Vagina (tissue), 2 donors: ENCODE results near the gene ANO6.

Experiments
- POLR2A ChIP-seq, 2 donors: fragments of 450-650 bp; IDR thresholded peaks; one replicate each; pipeline ENCODE4 v1.6.1; 2017; ENCODE audit warnings: antibody characterized with exemption in 2 of 2, mild to moderate bottlenecking in 2 of 2, moderate library complexity in 2 of 2
- POLR2AphosphoS5 ChIP-seq, 2 donors: sonication (generic); formaldehyde crosslinking; IDR thresholded peaks; one replicate each; pipeline ENCODE4 v1.9.0; 2017; ENCODE audit warnings: antibody characterized with exemption in 2 of 2, mild to moderate bottlenecking in 2 of 2, low read depth in 1 of 2; ENCODE audit not compliant: insufficient read depth in 1 of 2
- TF ChIP-seq, protein P1 (sequence below), 3 experiments: fragments of 450-650 bp in 2 of 3; fragments of 200-600 bp in 1 of 3; sonication (generic) in 1 of 3; IDR thresholded peaks; one replicate each; pipeline ENCODE4 v1.5.1; 2017 to 2019; ENCODE audit warnings: antibody characterized with exemption in 3 of 3, mild to moderate bottlenecking in 2 of 3, moderate library complexity in 2 of 3

DNA sequence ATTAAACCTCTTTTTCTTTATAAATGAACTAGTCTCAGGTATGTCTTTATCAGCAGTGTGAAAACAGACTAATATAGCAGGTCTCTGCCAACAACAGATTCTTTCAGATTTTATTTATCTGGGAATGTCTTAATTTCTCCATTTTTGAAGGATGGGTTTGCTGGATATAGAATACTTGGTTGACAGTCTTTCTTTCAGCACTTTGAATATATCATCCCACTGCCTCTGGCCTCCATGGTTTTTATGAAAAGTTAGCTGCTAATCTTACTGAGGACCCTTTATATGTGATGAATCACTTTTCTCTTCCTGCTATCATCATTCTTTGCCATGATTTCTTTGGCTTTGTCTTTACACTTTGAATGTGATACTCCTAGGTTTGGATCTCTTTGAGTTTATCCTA, 148.0 kb downstream of the ANO6 start:
- TF ChIP-seq, protein P1, sequence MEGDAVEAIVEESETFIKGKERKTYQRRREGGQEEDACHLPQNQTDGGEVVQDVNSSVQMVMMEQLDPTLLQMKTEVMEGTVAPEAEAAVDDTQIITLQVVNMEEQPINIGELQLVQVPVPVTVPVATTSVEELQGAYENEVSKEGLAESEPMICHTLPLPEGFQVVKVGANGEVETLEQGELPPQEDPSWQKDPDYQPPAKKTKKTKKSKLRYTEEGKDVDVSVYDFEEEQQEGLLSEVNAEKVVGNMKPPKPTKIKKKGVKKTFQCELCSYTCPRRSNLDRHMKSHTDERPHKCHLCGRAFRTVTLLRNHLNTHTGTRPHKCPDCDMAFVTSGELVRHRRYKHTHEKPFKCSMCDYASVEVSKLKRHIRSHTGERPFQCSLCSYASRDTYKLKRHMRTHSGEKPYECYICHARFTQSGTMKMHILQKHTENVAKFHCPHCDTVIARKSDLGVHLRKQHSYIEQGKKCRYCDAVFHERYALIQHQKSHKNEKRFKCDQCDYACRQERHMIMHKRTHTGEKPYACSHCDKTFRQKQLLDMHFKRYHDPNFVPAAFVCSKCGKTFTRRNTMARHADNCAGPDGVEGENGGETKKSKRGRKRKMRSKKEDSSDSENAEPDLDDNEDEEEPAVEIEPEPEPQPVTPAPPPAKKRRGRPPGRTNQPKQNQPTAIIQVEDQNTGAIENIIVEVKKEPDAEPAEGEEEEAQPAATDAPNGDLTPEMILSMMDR (IDR thresholded peaks at IDR 0.05), result no peak
- TF ChIP-seq POLR2AphosphoS5 (IDR thresholded peaks at IDR 0.05; ENCODE audit: insufficient read depth in 1 of 2, low read depth in 1 of 2), result no peak
- TF ChIP-seq POLR2A (IDR thresholded peaks at IDR 0.05), result no peak
